Activated CD4-positive, alpha-beta memory T cell treated with anti-CD3 and anti-CD28 coated beads for 36 hours (primary cell): ENCODE measurements around the gene SLC16A4. TPM values are rescaled to one million over a fixed set of nuclear protein-coding genes. Genes with fewer than 3 reads are reported as not detected.

Experiments
- CTCF ChIA-PET: fragments of 350-600 bp; sonication (Branson Sonifier 250); formaldehyde crosslinking; loops from one replicate; lab custom pipeline; 2021; ENCODE audit warnings: antibody characterized with exemption, inconsistent platforms; lab: Charles Lee
- POLR2A ChIA-PET: fragments of 350-600 bp; sonication (Branson Sonifier 250); formaldehyde crosslinking; loops from one replicate; lab custom pipeline; 2021; ENCODE audit warnings: antibody characterized with exemption; lab: Charles Lee
- DNase-seq: peaks from one replicate; pipeline ENCODE4 v3.0.0-alpha.2; 2020
- H3K27ac Mint-ChIP-seq: one replicate; pipeline ENCODE4 v1.8.0; 2021; ENCODE audit warnings: mixed read lengths
- H3K27me3 Mint-ChIP-seq: one replicate; pipeline ENCODE4 v1.8.0; 2021; ENCODE audit warnings: mixed read lengths
- H3K36me3 Mint-ChIP-seq: one replicate; pipeline ENCODE4 v1.8.0; 2021; ENCODE audit warnings: mixed read lengths
- H3K4me1 Mint-ChIP-seq: one replicate; pipeline ENCODE4 v1.8.0; 2021; ENCODE audit warnings: low read depth, mixed read lengths
- H3K4me3 Mint-ChIP-seq: one replicate; pipeline ENCODE4 v1.8.0; 2021; ENCODE audit warnings: mild to moderate bottlenecking, mixed read lengths
- H3K9me3 Mint-ChIP-seq: one replicate; pipeline ENCODE4 v1.8.0; 2021; ENCODE audit warnings: mixed read lengths
- intact Hi-C: fragments of 100-400 bp; cut with micrococcal nuclease; formaldehyde crosslinking; loops from one replicate; pipeline ENCODE4 v1.15.1; 2023
- total RNA-seq, 2 experiments: library from RNA; stranded (reverse); gene quantifications; one replicate each; pipeline ENCODE4 v1.2.3, GENCODE V29; 2021

Gene SLC16A4
- total RNA-seq, 2 experiments from 2014 or later: 0.19 to 0.48 TPM

GRCh38 chr1:110385369-110385768, 5.5 kb downstream of the SLC16A4 start:
- Mint-ChIP-seq H3K27me3 (no peaks in the 10 kb centered on the region), H3K4me3 (no peak overlapping the region), H3K27ac (no peak overlapping the region), H3K4me1 (peaks cover 20% of the 10 kb centered on the region), H3K36me3 (peaks cover 4% of the 10 kb centered on the region), H3K9me3 (no peaks in the 10 kb centered on the region)
- intact Hi-C loops: no loop called here
- no peak for DNase-seq
- ChIA-PET POLR2A (no interaction called here), CTCF (interaction anchor here (1.8 kb wide), 1 partner anchor 182 kb away, joined by 5 read pairs; no protein-coding TSS in a partner anchor)

- peaks cover 20% of the 10 kb centered on the region for H3K4me1 Mint-ChIP-seq
- no peaks in the 10 kb centered on the region for H3K9me3 Mint-ChIP-seq
- no peak overlapping the region for H3K27ac Mint-ChIP-seq
- H3K27me3 Mint-ChIP-seq: no peaks in the 10 kb centered on the region
- intact Hi-C loops: no loop called here
- ChIA-PET CTCF (interaction anchor here (1.5 to 1.8 kb wide), 2 partner anchors 72 to 182 kb away, joined by 3 to 5 read pairs; no protein-coding TSS in a partner anchor), POLR2A (no interaction called here)
- peaks cover 4% of the 10 kb centered on the region for H3K36me3 Mint-ChIP-seq
- DNase-seq: no peak
- no peak overlapping the region for H3K4me3 Mint-ChIP-seq
Observed at GRCh38 chr1:110384581-110385321, 6.1 kb downstream of the SLC16A4 start.

GRCh38 chr1:110383251-110383990, 7.4 kb downstream of the SLC16A4 start:
- no peak for DNase-seq
- intact Hi-C loops: no loop called here
- ChIA-PET POLR2A (interaction anchor here (0.6 kb wide), 1 partner anchor 1197 kb away, joined by 4 read pairs; no protein-coding TSS in a partner anchor), CTCF (interaction anchor here (1.1 to 1.8 kb wide), 4 partner anchors 25 to 176 kb away, joined by 3 to 5 read pairs (median 3); no protein-coding TSS in a partner anchor)
- Mint-ChIP-seq H3K27ac (peak overlapping the region; percentile 26), H3K9me3 (no peaks in the 10 kb centered on the region), H3K36me3 (peaks cover 9% of the 10 kb centered on the region), H3K27me3 (no peaks in the 10 kb centered on the region), H3K4me1 (peaks cover 20% of the 10 kb centered on the region), H3K4me3 (no peak overlapping the region)

GRCh38 chr1:110380672-110381283, 10.0 kb downstream of the SLC16A4 start:
- H3K27me3 Mint-ChIP-seq: no peaks in the 10 kb centered on the region
- DNase-seq: no peak
- CTCF ChIA-PET: interaction anchor here (1.0 kb wide), 2 partner anchors 116 to 351 kb away, joined by 3 to 5 read pairs; no protein-coding TSS in a partner anchor
- H3K27ac Mint-ChIP-seq: no peak overlapping the region
- H3K4me3 Mint-ChIP-seq: no peak overlapping the region
- intact Hi-C loops: no loop called here
- POLR2A ChIA-PET: no interaction called here
- H3K9me3 Mint-ChIP-seq: no peaks in the 10 kb centered on the region
- peaks cover 12% of the 10 kb centered on the region for H3K36me3 Mint-ChIP-seq
- H3K4me1 Mint-ChIP-seq: peaks cover 14% of the 10 kb centered on the region

GRCh38 chr1:110375490-110375889, 15.3 kb downstream of the SLC16A4 start:
- no peak for DNase-seq
- ChIA-PET POLR2A (no interaction called here), CTCF (interaction anchor here (0.9 kb wide), 1 partner anchor 173 kb away, joined by 4 read pairs; no protein-coding TSS in a partner anchor)
- Mint-ChIP-seq H3K36me3 (peaks cover 19% of the 10 kb centered on the region), H3K27me3 (no peaks in the 10 kb centered on the region), H3K4me3 (no peak overlapping the region), H3K9me3 (no peaks in the 10 kb centered on the region), H3K4me1 (peaks cover 9% of the 10 kb centered on the region), H3K27ac (no peak overlapping the region)
- intact Hi-C loops: no loop called here

- ChIA-PET CTCF (interaction anchor here (0.6 kb wide), 1 partner anchor 161 kb away, joined by 3 read pairs; no protein-coding TSS in a partner anchor), POLR2A (interaction anchor here (1.6 kb wide), 1 partner anchor 32 kb away, joined by 5 read pairs; the partner anchor contains the start of gene RBM15)
- Mint-ChIP-seq H3K4me1 (peaks cover 15% of the 10 kb centered on the region), H3K27me3 (no peaks in the 10 kb centered on the region), H3K27ac (peak overlapping the region; percentile 28), H3K9me3 (no peaks in the 10 kb centered on the region), H3K36me3 (peaks cover 8% of the 10 kb centered on the region), H3K4me3 (no peak overlapping the region)
- DNase-seq: peak; percentile 29
- intact Hi-C loops: no loop called here
Observed at GRCh38 chr1:110370827-110371226, 20.0 kb downstream of the SLC16A4 start.

GRCh38 chr1:110364221-110364620, 26.6 kb downstream of the SLC16A4 start:
- H3K4me1 Mint-ChIP-seq: peaks cover 9% of the 10 kb centered on the region
- peaks cover 20% of the 10 kb centered on the region for H3K36me3 Mint-ChIP-seq
- intact Hi-C loops: no loop called here
- DNase-seq: no peak
- H3K9me3 Mint-ChIP-seq: no peaks in the 10 kb centered on the region
- ChIA-PET CTCF (no interaction called here), POLR2A (no interaction called here)
- H3K27ac Mint-ChIP-seq: no peak overlapping the region
- no peak overlapping the region for H3K4me3 Mint-ChIP-seq
- H3K27me3 Mint-ChIP-seq: no peaks in the 10 kb centered on the region

GRCh38 chr1:110361856-110362255, 29.0 kb downstream of the SLC16A4 start:
- no peaks in the 10 kb centered on the region for H3K27me3 Mint-ChIP-seq
- H3K36me3 Mint-ChIP-seq: peaks cover 23% of the 10 kb centered on the region
- ChIA-PET POLR2A (no interaction called here), CTCF (interaction anchor here (1.9 kb wide), 1 partner anchor 23 kb away, joined by 4 read pairs; the partner anchor contains the start of gene RBM15)
- no peak overlapping the region for H3K27ac Mint-ChIP-seq
- no peaks in the 10 kb centered on the region for H3K9me3 Mint-ChIP-seq
- H3K4me1 Mint-ChIP-seq: peaks cover 12% of the 10 kb centered on the region
- intact Hi-C loops: no loop called here
- DNase-seq: no peak
- H3K4me3 Mint-ChIP-seq: no peak overlapping the region

GRCh38 chr1:110360431-110360830, 30.4 kb downstream of the SLC16A4 start:
- POLR2A ChIA-PET: interaction anchor here (2.0 kb wide), 1 partner anchor 21 kb away, joined by 4 read pairs; the partner anchor contains the start of gene RBM15
- Mint-ChIP-seq H3K9me3 (no peaks in the 10 kb centered on the region), H3K4me1 (peaks cover 22% of the 10 kb centered on the region), H3K27me3 (no peaks in the 10 kb centered on the region), H3K4me3 (no peak overlapping the region), H3K27ac (no peak overlapping the region), H3K36me3 (peaks cover 29% of the 10 kb centered on the region)
- CTCF ChIA-PET: interaction anchor here (1.2 kb wide), 1 partner anchor 52 kb away, joined by 4 read pairs; no protein-coding TSS in a partner anchor
- intact Hi-C loops: no loop called here
- no peak for DNase-seq

- H3K9me3 Mint-ChIP-seq: no peaks in the 10 kb centered on the region
- H3K36me3 Mint-ChIP-seq: peaks cover 20% of the 10 kb centered on the region
- POLR2A ChIA-PET: no interaction called here
- no peak overlapping the region for H3K4me3 Mint-ChIP-seq
- H3K27ac Mint-ChIP-seq: no peak overlapping the region
- H3K27me3 Mint-ChIP-seq: no peaks in the 10 kb centered on the region
- intact Hi-C loops: no loop called here
- no peak for DNase-seq
- CTCF ChIA-PET: no interaction called here
- H3K4me1 Mint-ChIP-seq: peaks cover 38% of the 10 kb centered on the region
Observed at GRCh38 chr1:110356379-110356778, 34.4 kb downstream of the SLC16A4 start.

GRCh38 chr1:110355321-110355720, 35.5 kb downstream of the SLC16A4 start:
- no peak for DNase-seq
- POLR2A ChIA-PET: no interaction called here

More at GRCh38 chr1:110355321-110355720, 35.5 kb downstream of the SLC16A4 start:
- intact Hi-C loops: no loop called here
- Mint-ChIP-seq H3K36me3 (peaks cover 19% of the 10 kb centered on the region), H3K4me3 (no peak overlapping the region), H3K27ac (no peak overlapping the region), H3K9me3 (no peaks in the 10 kb centered on the region), H3K4me1 (peaks cover 42% of the 10 kb centered on the region), H3K27me3 (no peaks in the 10 kb centered on the region)
- CTCF ChIA-PET: no interaction called here
